ENCODE measurements around the gene ARF1. TPM values are rescaled to one million over a fixed set of nuclear protein-coding genes. Genes with fewer than 3 reads are reported as not detected.

The ARF1 gene
- total RNA-seq, 1 experiment from 2014 or later, result 395 TPM

GRCh38 chr1:228120857-228121489 is 38.5 kb downstream of the ARF1 start:
- Histone ChIP-seq H3K4me3 (ENCODE audit: low read depth, low read length, poor library complexity, severe bottlenecking) (no peak overlapping the region), H3K36me3 (ENCODE audit: insufficient read depth, low read length, poor library complexity, severe bottlenecking) (no peaks in the 10 kb centered on the region), H3K4me1 (ENCODE audit: insufficient read depth, low read length, poor library complexity, severe bottlenecking) (no peaks in the 10 kb centered on the region), H3K27ac (ENCODE audit: low read depth, low read length, poor library complexity, severe bottlenecking) (no peak overlapping the region), H3K27me3 (replicated peaks; ENCODE audit: insufficient read depth, low read depth, low read length, poor library complexity) (no peaks in the 10 kb centered on the region), H3K9me3 (ENCODE audit: low read depth, low read length, poor library complexity, severe bottlenecking) (peaks cover 27% of the 10 kb centered on the region)
- TF ChIP-seq CTCF (conservative IDR thresholded peaks at IDR 0.05; ENCODE audit: low read depth, low read length), result no peak
- no peak for TF ChIP-seq EZH2 (IDR thresholded peaks at IDR 0.05; ENCODE audit: borderline replicate concordance, low read depth, low read length, poor library complexity, severe bottlenecking)
- no peak for DNase-seq (ENCODE audit: low spot score)
- ChIA-PET POLR2A (ENCODE audit: low non-redundant PET) (no interaction called here), CTCF (no interaction called here)
- intact Hi-C loops (cut with micrococcal nuclease; ENCODE audit: unreplicated experiment), result no loop called here
- TSS peak; percentile 61 for BruUV-seq (replicated peaks)

GRCh38 chr1:228122921-228123441 is 40.5 kb downstream of the ARF1 start:
- ChIA-PET CTCF (no interaction called here), POLR2A (ENCODE audit: low non-redundant PET) (no interaction called here)
- intact Hi-C loops (cut with micrococcal nuclease; ENCODE audit: unreplicated experiment), result no loop called here
- H3K4me1 ChIP-seq (ENCODE audit: insufficient read depth, low read length, poor library complexity, severe bottlenecking), result no peaks in the 10 kb centered on the region
- H3K27me3 ChIP-seq (replicated peaks; ENCODE audit: insufficient read depth, low read depth, low read length, poor library complexity), result no peaks in the 10 kb centered on the region
- H3K27ac ChIP-seq (ENCODE audit: low read depth, low read length, poor library complexity, severe bottlenecking), result no peak overlapping the region
- TF ChIP-seq CTCF (conservative IDR thresholded peaks at IDR 0.05; ENCODE audit: low read depth, low read length) (no peak), EZH2 (IDR thresholded peaks at IDR 0.05; ENCODE audit: borderline replicate concordance, low read depth, low read length, poor library complexity, severe bottlenecking) (no peak)
- H3K36me3 ChIP-seq (ENCODE audit: insufficient read depth, low read length, poor library complexity, severe bottlenecking), result no peaks in the 10 kb centered on the region
- H3K9me3 ChIP-seq (ENCODE audit: low read depth, low read length, poor library complexity, severe bottlenecking), result peaks cover 13% of the 10 kb centered on the region
- DNase-seq (ENCODE audit: low spot score), result no peak
- H3K4me3 ChIP-seq (ENCODE audit: low read depth, low read length, poor library complexity, severe bottlenecking), result no peak overlapping the region
- no TSS peak for BruUV-seq (replicated peaks)

- Histone ChIP-seq H3K9me3 (ENCODE audit: low read depth, low read length, poor library complexity, severe bottlenecking) (peaks cover 8% of the 10 kb centered on the region), H3K4me1 (ENCODE audit: insufficient read depth, low read length, poor library complexity, severe bottlenecking) (no peaks in the 10 kb centered on the region), H3K4me3 (ENCODE audit: low read depth, low read length, poor library complexity, severe bottlenecking) (no peak overlapping the region), H3K27me3 (replicated peaks; ENCODE audit: insufficient read depth, low read depth, low read length, poor library complexity) (no peaks in the 10 kb centered on the region), H3K36me3 (ENCODE audit: insufficient read depth, low read length, poor library complexity, severe bottlenecking) (no peaks in the 10 kb centered on the region), H3K27ac (ENCODE audit: low read depth, low read length, poor library complexity, severe bottlenecking) (no peak overlapping the region)
- TF ChIP-seq CTCF (conservative IDR thresholded peaks at IDR 0.05; ENCODE audit: low read depth, low read length) (no peak), EZH2 (IDR thresholded peaks at IDR 0.05; ENCODE audit: borderline replicate concordance, low read depth, low read length, poor library complexity, severe bottlenecking) (no peak)
- DNase-seq (ENCODE audit: low spot score), result no peak
- ChIA-PET POLR2A (ENCODE audit: low non-redundant PET) (no interaction called here), CTCF (no interaction called here)
- no TSS peak for BruUV-seq (replicated peaks)
- intact Hi-C loops (cut with micrococcal nuclease; ENCODE audit: unreplicated experiment), result no loop called here
Measured at GRCh38 chr1:228123505-228123904, 41.0 kb downstream of the ARF1 start.
